Heart left ventricle (tissue), 13 donors: ENCODE measurements around the gene CCDC134.

Source experiments
- POLR2A ChIP-seq, 2 donors: fragments of 450-650 bp; IDR thresholded peaks; one replicate each; pipeline ENCODE4 v1.6.1; 2017; ENCODE audit warnings: antibody characterized with exemption in 2 of 2, mild to moderate bottlenecking in 2 of 2, moderate library complexity in 2 of 2
- TF ChIP-seq, protein P1 (sequence below), 12 donors: fragments of 200-600 bp; sonication (generic) in 4 of 12; IDR thresholded peaks; one replicate each; pipeline versions ENCODE4 v1.5.0 to v1.8.0; 2018 to 2022; ENCODE audit warnings: antibody characterized with exemption in 12 of 12, mild to moderate bottlenecking in 5 of 12
- donor health status: ischemic (EF 13 %, LVEDD 7.1; RV severe dilation, severe dysfunction).
- donor health status: DM: no; HTN: yes; CAD: no.
- donor health status: DM: no; HTN: no; CAD: no.
- donor health status: ischemic (EF 25% LVEDD 6.9; RV normal size, moderate dysfunction).
- donor health status: ischemic (EF 25% LVEDD 5.7; RV mildly dilated, moderate dysfunction).
- donor health status: ischemic (EF 35%, LVEDD 5.7; RV mildly dilated, moderate dysfunction).
- donor health status: nonischemic (EF 11% LVEDD 7.7; RV severe dilation, severe dysfunction).
- donor health status: DM: yes; HTN: yes; CAD: no.
- donor health status: PGD.
- donor health status: ischemic (EF 29% LVEDD 5.4; RV normal size, mild dysfunction).
- donor health status: nonischemic (EF 23%, LVEDD 6.1; RV moderate dilation, normal function).

DNA sequence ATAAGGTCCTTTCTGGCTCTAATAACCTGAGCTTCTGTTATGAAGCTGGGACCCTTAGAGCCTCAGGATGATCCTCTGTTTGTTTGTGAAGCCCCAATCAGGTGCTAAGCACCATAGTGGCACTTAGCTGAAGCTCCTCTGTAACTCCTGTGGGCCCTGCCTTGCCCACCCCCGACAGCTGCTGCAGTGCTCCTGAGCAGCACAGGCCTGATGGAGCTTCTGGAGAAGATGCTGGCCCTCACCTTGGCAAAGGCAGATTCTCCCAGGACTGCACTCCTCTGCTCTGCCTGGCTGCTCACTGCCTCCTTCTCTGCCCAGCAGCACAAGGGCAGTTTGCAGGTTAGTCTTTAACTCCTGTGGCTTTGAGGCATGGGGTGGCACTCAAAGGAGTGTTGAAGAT, 19.0 kb upstream of the CCDC134 start:
- TF ChIP-seq POLR2A (IDR thresholded peaks at IDR 0.05), result no peak
- TF ChIP-seq, protein P1, sequence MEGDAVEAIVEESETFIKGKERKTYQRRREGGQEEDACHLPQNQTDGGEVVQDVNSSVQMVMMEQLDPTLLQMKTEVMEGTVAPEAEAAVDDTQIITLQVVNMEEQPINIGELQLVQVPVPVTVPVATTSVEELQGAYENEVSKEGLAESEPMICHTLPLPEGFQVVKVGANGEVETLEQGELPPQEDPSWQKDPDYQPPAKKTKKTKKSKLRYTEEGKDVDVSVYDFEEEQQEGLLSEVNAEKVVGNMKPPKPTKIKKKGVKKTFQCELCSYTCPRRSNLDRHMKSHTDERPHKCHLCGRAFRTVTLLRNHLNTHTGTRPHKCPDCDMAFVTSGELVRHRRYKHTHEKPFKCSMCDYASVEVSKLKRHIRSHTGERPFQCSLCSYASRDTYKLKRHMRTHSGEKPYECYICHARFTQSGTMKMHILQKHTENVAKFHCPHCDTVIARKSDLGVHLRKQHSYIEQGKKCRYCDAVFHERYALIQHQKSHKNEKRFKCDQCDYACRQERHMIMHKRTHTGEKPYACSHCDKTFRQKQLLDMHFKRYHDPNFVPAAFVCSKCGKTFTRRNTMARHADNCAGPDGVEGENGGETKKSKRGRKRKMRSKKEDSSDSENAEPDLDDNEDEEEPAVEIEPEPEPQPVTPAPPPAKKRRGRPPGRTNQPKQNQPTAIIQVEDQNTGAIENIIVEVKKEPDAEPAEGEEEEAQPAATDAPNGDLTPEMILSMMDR (IDR thresholded peaks at IDR 0.05), result no peak
